NCI-H2107 (cell line): Measurements from ENCODE around the gene SHD.
"Not testable (repeated sequence)": the region's sequence is repeated elsewhere in the genome, so short reads cannot be mapped to it uniquely, and the experiment has no call there.

Source experiments
- DNase-seq: peaks from one replicate; lab custom pipeline; 2025; lab: John Stamatoyannopoulos, UW

Gene SHD

GRCh38 chr19:4327252-4327876, 48.3 kb downstream of the SHD start:
- DNase-seq: no peak

- DNase-seq: no peak
Observed at GRCh38 chr19:4327877-4328242, 48.8 kb downstream of the SHD start.

GRCh38 chr19:4328243-4328990, 49.4 kb downstream of the SHD start:
- peak; percentile 96 for DNase-seq

GRCh38 chr19:4328991-4329681, 50.1 kb downstream of the SHD start:
- DNase-seq: not testable (repeated sequence)

GRCh38 chr19:4329858-4330257, 50.8 kb downstream of the SHD start:
- DNase-seq: no peak

- no peak for DNase-seq
Observed at GRCh38 chr19:4334929-4335570, 56.0 kb downstream of the SHD start.

GRCh38 chr19:4337906-4338440, 58.9 kb downstream of the SHD start:
- no peak for DNase-seq

GRCh38 chr19:4338441-4339355, 59.6 kb downstream of the SHD start, which contains the start of gene STAP2:
Gene STAP2 (minus strand): TSS chr19:4338827. CDS start chr19:4338753, 74 bp downstream.
- DNase-seq: no peak
